Measurements from ENCODE around the gene FAM107B. TPM values are rescaled to one million over a fixed set of nuclear protein-coding genes. Genes with fewer than 3 reads are reported as not detected.

The FAM107B gene
- total and polyA plus RNA-seq, 2 of the 8 experiments (the other 6 are each of a cell fraction or from before 2014, with no cell fraction given), result 7.5 to 28.1 TPM

DNA sequence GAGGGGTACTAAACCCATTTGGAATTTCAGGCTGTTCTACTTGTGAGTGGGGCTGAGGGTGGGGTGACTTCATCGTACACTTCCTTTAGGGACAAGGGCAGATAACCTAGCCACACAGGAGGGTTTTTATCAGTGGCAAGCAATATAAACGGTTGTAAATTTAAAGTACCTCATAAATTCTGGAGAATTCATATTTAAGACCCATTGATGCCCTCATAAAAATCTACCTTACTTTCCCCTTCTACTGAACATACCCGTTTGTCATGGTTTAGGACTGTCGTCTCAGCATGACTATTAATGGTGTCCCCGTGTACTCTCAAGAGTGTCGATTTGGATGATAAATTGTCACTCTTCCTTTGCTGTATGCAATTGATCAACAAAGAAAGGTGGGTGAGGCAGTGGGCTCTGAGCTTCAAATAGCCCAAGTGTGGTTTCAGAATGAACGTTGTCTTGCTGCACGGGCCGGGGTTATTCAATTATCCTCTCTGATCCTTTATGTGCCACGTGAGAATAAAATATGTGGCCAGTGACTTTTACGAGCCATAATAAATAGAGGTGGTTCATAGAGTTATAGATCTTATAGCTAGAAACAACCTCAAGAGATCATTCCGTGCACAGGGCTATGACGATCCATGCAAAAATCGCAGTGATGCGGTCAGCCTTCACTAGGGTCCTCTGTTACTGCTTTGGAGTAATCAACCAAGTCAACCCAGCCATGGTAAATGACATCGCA is 82.2 kb downstream of the FAM107B start (continued):
- TF ChIP-seq TEAD4 (IDR thresholded peaks at IDR 0.05; ENCODE audit: low read depth, low read length), result no peak
- TF ChIP-seq POU5F1 (IDR thresholded peaks at IDR 0.05; ENCODE audit: low read depth, low read length), result no peak
- TF ChIP-seq BCL11A (IDR thresholded peaks at IDR 0.05; ENCODE audit: low read depth in 2 of 2, low read length in 2 of 2), result no peak
- no peak for TF ChIP-seq YY1 (IDR thresholded peaks at IDR 0.05; ENCODE audit: low read depth, low read length)
- no peak for TF ChIP-seq TBP (IDR thresholded peaks at IDR 0.05; ENCODE audit: low read depth, low read length)
- no peak for TF ChIP-seq RAD21 (IDR thresholded peaks at IDR 0.05 in 1 of 2, conservative IDR thresholded peaks at IDR 0.05 in 1 of 2; ENCODE audit: low read depth in 2 of 2, low read length in 2 of 2)
- no peak for TF ChIP-seq KDM4A (IDR thresholded peaks at IDR 0.05; ENCODE audit: low read depth, low read length, severe bottlenecking)
- no peak for TF ChIP-seq GABPA (IDR thresholded peaks at IDR 0.05; ENCODE audit: borderline replicate concordance, insufficient read depth, low read length)

Data from H1 (cell line).